Measurements from ENCODE around the gene LRRC58. TPM values are rescaled to one million over a fixed set of nuclear protein-coding genes. Genes with fewer than 3 reads are reported as not detected.
"Not testable (repeated sequence)": the region's sequence is repeated elsewhere in the genome, so short reads cannot be mapped to it uniquely, and the experiment has no call there.

The LRRC58 gene
- total RNA-seq, 1 donor from 2014 or later: 31.9 TPM

- H3K36me3 ChIP-seq (ENCODE audit: control insufficient read depth, insufficient read depth, low read length): no peaks in the 10 kb centered on the region
- no peak for TF ChIP-seq CTCF (IDR thresholded peaks at IDR 0.05; ENCODE audit: insufficient read depth, low read length, poor library complexity, severe bottlenecking)
- H3K4me3 ChIP-seq (ENCODE audit: low read depth, low read length): no peak overlapping the region
- H3K27me3 ChIP-seq (ENCODE audit: control insufficient read depth, insufficient read depth, low read length): no peaks in the 10 kb centered on the region
- DNase-seq (ENCODE audit: low read depth): no peak
Observed at GRCh38 chr3:120339362-120339761, 9.8 kb downstream of the LRRC58 start.

- TF ChIP-seq CTCF (IDR thresholded peaks at IDR 0.05; ENCODE audit: insufficient read depth, low read length, poor library complexity, severe bottlenecking): no peak
- Histone ChIP-seq H3K27me3 (ENCODE audit: control insufficient read depth, insufficient read depth, low read length) (no peaks in the 10 kb centered on the region), H3K4me3 (ENCODE audit: low read depth, low read length) (no peak overlapping the region), H3K36me3 (ENCODE audit: control insufficient read depth, insufficient read depth, low read length) (no peaks in the 10 kb centered on the region)
- DNase-seq (ENCODE audit: low read depth): no peak
Observed at GRCh38 chr3:120338517-120338916, 10.6 kb downstream of the LRRC58 start.

GRCh38 chr3:120332646-120333045 is 16.5 kb downstream of the LRRC58 start:
- H3K27me3 ChIP-seq (ENCODE audit: control insufficient read depth, insufficient read depth, low read length): no peaks in the 10 kb centered on the region
- DNase-seq (ENCODE audit: low read depth): no peak
- TF ChIP-seq CTCF (IDR thresholded peaks at IDR 0.05; ENCODE audit: insufficient read depth, low read length, poor library complexity, severe bottlenecking): no peak
- no peak overlapping the region for H3K4me3 ChIP-seq (ENCODE audit: low read depth, low read length)
- no peaks in the 10 kb centered on the region for H3K36me3 ChIP-seq (ENCODE audit: control insufficient read depth, insufficient read depth, low read length)

GRCh38 chr3:120331076-120331475 is 18.1 kb downstream of the LRRC58 start:
- Histone ChIP-seq H3K27me3 (ENCODE audit: control insufficient read depth, insufficient read depth, low read length) (no peaks in the 10 kb centered on the region), H3K4me3 (ENCODE audit: low read depth, low read length) (no peak overlapping the region), H3K36me3 (ENCODE audit: control insufficient read depth, insufficient read depth, low read length) (no peaks in the 10 kb centered on the region)
- DNase-seq (ENCODE audit: low read depth): no peak
- no peak for TF ChIP-seq CTCF (IDR thresholded peaks at IDR 0.05; ENCODE audit: insufficient read depth, low read length, poor library complexity, severe bottlenecking)

- no peak for TF ChIP-seq CTCF (IDR thresholded peaks at IDR 0.05; ENCODE audit: insufficient read depth, low read length, poor library complexity, severe bottlenecking)
- H3K27me3 ChIP-seq (ENCODE audit: control insufficient read depth, insufficient read depth, low read length): no peaks in the 10 kb centered on the region
- no peak for DNase-seq (ENCODE audit: low read depth)
- no peaks in the 10 kb centered on the region for H3K36me3 ChIP-seq (ENCODE audit: control insufficient read depth, insufficient read depth, low read length)
- no peak overlapping the region for H3K4me3 ChIP-seq (ENCODE audit: low read depth, low read length)
Observed at GRCh38 chr3:120326784-120327183, 22.4 kb downstream of the LRRC58 start.

- TF ChIP-seq CTCF (IDR thresholded peaks at IDR 0.05; ENCODE audit: insufficient read depth, low read length, poor library complexity, severe bottlenecking): no peak
- H3K27me3 ChIP-seq (ENCODE audit: control insufficient read depth, insufficient read depth, low read length): no peaks in the 10 kb centered on the region
- no peak overlapping the region for H3K4me3 ChIP-seq (ENCODE audit: low read depth, low read length)
- DNase-seq (ENCODE audit: low read depth): no peak
- no peaks in the 10 kb centered on the region for H3K36me3 ChIP-seq (ENCODE audit: control insufficient read depth, insufficient read depth, low read length)
Observed at GRCh38 chr3:120324190-120324589, 25.0 kb downstream of the LRRC58 start.

- not testable (repeated sequence) for H3K36me3 ChIP-seq (ENCODE audit: control insufficient read depth, insufficient read depth, low read length); DNase-seq (ENCODE audit: low read depth); H3K4me3 ChIP-seq (ENCODE audit: low read depth, low read length); H3K27me3 ChIP-seq (ENCODE audit: control insufficient read depth, insufficient read depth, low read length)
Observed at GRCh38 chr3:120323761-120324160, 25.4 kb downstream of the LRRC58 start.

Data from kidney epithelial cell (primary cell).